ENCODE results near the gene COQ8B. TPM values are rescaled to one million over a fixed set of nuclear protein-coding genes. Genes with fewer than 3 reads are reported as not detected.

The COQ8B gene
- total RNA-seq, 5 donors from 2014 or later (not counting 1 experiment from before 2014, with no cell fraction given) = 30.8 to 60.1 (median 53.9) TPM

DNA sequence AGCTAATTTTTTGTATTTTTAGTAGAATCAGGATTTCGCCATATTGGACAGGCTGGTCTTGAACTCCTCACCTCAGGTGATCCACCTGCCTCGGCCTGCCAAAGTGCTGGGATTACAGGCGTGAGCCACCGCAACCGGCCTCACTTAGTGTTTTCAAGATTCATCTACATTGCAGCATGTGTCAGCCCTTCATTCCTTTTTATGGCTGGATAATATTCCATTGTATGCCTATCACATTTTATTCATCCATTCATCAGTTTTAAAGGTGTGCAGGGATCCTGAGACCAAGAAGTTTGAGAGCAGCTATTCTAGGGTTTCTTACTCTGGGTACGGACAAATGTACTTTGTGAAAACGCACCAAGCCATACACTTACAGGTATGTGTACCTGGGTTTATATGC lies 9.1 kb downstream of the COQ8B start:
- H3K27ac ChIP-seq (ENCODE audit: low read length) = no peak overlapping the region
- WGBS (ENCODE audit: insufficient coverage) = 100% methylated on average over 5 of the region's 7 CpGs
- ATAC-seq (replicated peaks in 1 of 4) (no peak), DNase-seq (no peak)
- Mint-ChIP-seq H3K4me3 (no peak overlapping the region), H3K27ac (no peak overlapping the region), H3K27me3 (no peaks in the 10 kb centered on the region), H3K4me1 (peaks cover 11 to 20% (median 13%) of the 10 kb centered on the region in 3 donors), H3K36me3 (peaks cover 48% of the 10 kb centered on the region), H3K9me3 (no peaks in the 10 kb centered on the region)
- ChIA-PET POLR2A (no interaction called here), CTCF (no interaction called here)
- H3K4me1 ChIP-seq (ENCODE audit: control insufficient read depth in 1 of 2, extremely low read depth in 1 of 2, insufficient read depth in 2 of 2, low read length in 2 of 2) = peaks cover 0 to under 1% of the 10 kb centered on the region in 2 experiments
- no peak overlapping the region for H3K4me3 ChIP-seq (ENCODE audit: control insufficient read depth in 1 of 2, extremely low read depth in 1 of 2, low read length in 1 of 2)
- no peaks in the 10 kb centered on the region for H3K27me3 ChIP-seq (replicated peaks in 1 of 2; ENCODE audit: control insufficient read depth in 2 of 2, extremely low read depth in 1 of 2, insufficient read depth in 2 of 2, low read length in 1 of 2)
- no peaks in the 10 kb centered on the region for H3K9me3 ChIP-seq
- H3K36me3 ChIP-seq (ENCODE audit: control insufficient read depth in 2 of 2, extremely low read depth in 1 of 2, insufficient read depth in 1 of 2, low read length in 1 of 2) = peaks cover 14 to 56% of the 10 kb centered on the region in 2 donors

DNA sequence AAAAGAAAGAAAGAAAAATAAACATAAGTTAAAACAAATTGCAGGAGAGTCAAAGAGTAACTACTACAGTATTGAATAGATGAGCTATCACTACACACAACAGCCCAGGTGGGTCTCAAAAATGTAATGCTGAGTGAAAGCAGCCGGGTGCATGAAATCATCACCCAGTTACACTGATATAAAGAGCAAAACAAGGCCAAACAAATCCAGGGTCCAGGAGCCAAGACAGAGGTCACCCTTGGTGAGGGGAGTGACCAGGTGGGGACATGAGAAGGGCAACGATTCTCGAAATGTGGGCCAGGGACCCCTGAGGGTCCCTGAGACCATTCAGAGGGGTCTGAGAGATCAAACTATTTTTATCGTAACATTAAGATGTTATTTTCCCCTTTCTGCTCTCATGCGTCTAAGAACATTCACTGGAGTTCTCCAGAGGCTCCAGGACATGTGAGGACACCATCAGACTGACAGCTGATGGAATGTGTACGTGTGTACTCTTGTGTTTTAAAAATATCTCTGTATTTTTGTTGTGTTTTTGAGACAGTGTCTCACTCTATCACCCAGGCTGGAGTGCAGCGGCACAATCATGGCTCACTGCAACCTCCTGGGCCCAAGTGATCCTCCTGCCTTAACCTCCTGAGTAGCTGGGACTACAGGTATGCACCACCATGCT lies 10.6 kb downstream of the COQ8B start:
- Mint-ChIP-seq H3K4me3 (no peak overlapping the region), H3K36me3 (peaks cover 47% of the 10 kb centered on the region), H3K27ac (no peak overlapping the region), H3K9me3 (no peaks in the 10 kb centered on the region), H3K27me3 (no peaks in the 10 kb centered on the region), H3K4me1 (peaks cover 4 to 12% (median 5%) of the 10 kb centered on the region in 3 donors)
- peaks cover 16 to 56% of the 10 kb centered on the region in 2 donors for H3K36me3 ChIP-seq (ENCODE audit: control insufficient read depth in 2 of 2, extremely low read depth in 1 of 2, insufficient read depth in 1 of 2, low read length in 1 of 2)
- no peak for ATAC-seq (replicated peaks in 1 of 4)
- ChIA-PET POLR2A (no interaction called here), CTCF (interaction anchor here in 1 of 2 donors (0.7 kb wide), 2 partner anchors 28 to 129 kb away, joined by 3 to 4 read pairs; no protein-coding TSS in a partner anchor)
- no CpG with 5 or more reads among the region's 7 CpGs for WGBS (ENCODE audit: insufficient coverage)
- H3K27me3 ChIP-seq (replicated peaks in 1 of 2; ENCODE audit: control insufficient read depth in 2 of 2, extremely low read depth in 1 of 2, insufficient read depth in 2 of 2, low read length in 1 of 2) = no peaks in the 10 kb centered on the region
- no peak overlapping the region for H3K4me3 ChIP-seq (ENCODE audit: control insufficient read depth in 1 of 2, extremely low read depth in 1 of 2, low read length in 1 of 2)
- H3K27ac ChIP-seq (ENCODE audit: low read length) = no peak overlapping the region
- no peaks in the 10 kb centered on the region for H3K9me3 ChIP-seq
- no peaks in the 10 kb centered on the region for H3K4me1 ChIP-seq (ENCODE audit: control insufficient read depth in 1 of 2, extremely low read depth in 1 of 2, insufficient read depth in 2 of 2, low read length in 2 of 2)
- no peak for DNase-seq

DNA sequence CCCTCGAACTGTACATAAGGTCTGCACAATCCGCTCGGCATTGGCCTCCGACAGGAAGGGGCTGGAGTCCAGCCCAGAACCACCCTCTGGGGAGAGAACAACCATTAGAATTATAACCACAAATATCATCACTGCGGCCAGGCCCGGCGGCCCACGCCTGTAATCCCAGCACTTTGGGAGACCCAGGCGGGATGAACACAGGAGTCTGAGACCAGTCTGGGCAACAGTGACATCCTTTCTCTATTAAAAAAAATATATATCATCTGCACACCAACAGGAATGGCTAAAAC lies 11.4 kb downstream of the COQ8B start:
- H3K27ac ChIP-seq (ENCODE audit: low read length) = no peak overlapping the region
- H3K4me3 ChIP-seq (ENCODE audit: control insufficient read depth in 1 of 2, extremely low read depth in 1 of 2, low read length in 1 of 2) = no peak overlapping the region
- ChIA-PET CTCF (no interaction called here), POLR2A (no interaction called here)
- DNase-seq (no peak), ATAC-seq (replicated peaks in 1 of 4) (no peak)
- 100% methylated on average over 5 of the region's 9 CpGs for whole genome bisulfite sequencing (ENCODE audit: insufficient coverage)
- no peaks in the 10 kb centered on the region for H3K27me3 ChIP-seq (replicated peaks in 1 of 2; ENCODE audit: control insufficient read depth in 2 of 2, extremely low read depth in 1 of 2, insufficient read depth in 2 of 2, low read length in 1 of 2)
- H3K36me3 Mint-ChIP-seq = peaks cover 47% of the 10 kb centered on the region
- H3K9me3 ChIP-seq = no peaks in the 10 kb centered on the region
- H3K27ac Mint-ChIP-seq = no peak overlapping the region
- peaks cover 2 to 12% (median 2%) of the 10 kb centered on the region in 3 donors for H3K4me1 Mint-ChIP-seq
- peaks cover 16 to 52% of the 10 kb centered on the region in 2 donors for H3K36me3 ChIP-seq (ENCODE audit: control insufficient read depth in 2 of 2, extremely low read depth in 1 of 2, insufficient read depth in 1 of 2, low read length in 1 of 2)
- H3K27me3 Mint-ChIP-seq = no peaks in the 10 kb centered on the region
- H3K4me1 ChIP-seq (ENCODE audit: control insufficient read depth in 1 of 2, extremely low read depth in 1 of 2, insufficient read depth in 2 of 2, low read length in 2 of 2) = no peaks in the 10 kb centered on the region
- H3K4me3 Mint-ChIP-seq = no peak overlapping the region
- H3K9me3 Mint-ChIP-seq = no peaks in the 10 kb centered on the region

DNA sequence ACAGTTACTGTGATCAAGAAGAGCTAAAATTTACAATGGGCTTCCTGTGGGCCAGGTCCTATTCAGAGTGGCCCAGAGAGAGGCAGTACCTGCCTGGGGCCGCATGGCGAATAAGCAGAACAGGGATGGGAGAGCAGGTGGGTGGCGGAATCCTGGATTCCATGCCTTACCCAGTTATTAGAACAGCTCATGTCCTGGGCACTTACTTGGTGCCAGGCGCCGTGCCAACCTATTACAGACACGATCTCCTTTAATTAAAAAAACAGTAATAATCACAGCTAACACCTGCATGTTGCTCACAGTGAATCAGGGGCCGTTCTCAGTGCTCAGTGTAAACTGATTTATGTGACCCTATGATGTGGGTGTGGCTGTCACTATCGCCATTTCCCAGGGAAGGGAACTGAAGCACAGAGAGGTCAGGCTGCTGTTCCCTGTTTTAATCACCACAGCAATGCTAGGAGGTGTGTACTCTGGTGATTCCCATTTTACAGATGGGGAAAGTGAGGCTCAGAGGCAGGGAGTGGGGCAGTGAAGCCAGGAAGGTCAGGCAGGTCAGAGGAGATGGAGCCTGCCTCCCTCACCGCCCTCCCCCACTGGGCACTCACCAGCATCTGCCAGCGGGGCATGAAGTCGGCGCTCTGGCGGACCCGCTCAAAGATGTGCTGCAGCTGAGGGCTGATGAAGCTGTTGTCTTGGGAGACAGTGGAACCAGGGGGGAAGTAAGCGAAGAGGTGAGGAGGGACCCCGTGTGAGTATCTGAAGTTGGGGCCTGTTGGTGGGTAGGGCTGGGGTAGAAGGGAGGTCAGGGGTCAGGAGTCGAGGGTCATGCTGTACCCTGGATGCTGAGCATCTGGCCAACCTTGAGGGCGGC lies 12.0 kb downstream of the COQ8B start:
- WGBS (ENCODE audit: insufficient coverage) = 90% methylated on average over 7 of the region's 18 CpGs
- Mint-ChIP-seq H3K27me3 (no peaks in the 10 kb centered on the region), H3K27ac (no peak overlapping the region), H3K9me3 (no peaks in the 10 kb centered on the region), H3K36me3 (peaks cover 47% of the 10 kb centered on the region), H3K4me1 (peaks cover 2 to 12% (median 2%) of the 10 kb centered on the region in 3 donors), H3K4me3 (no peak overlapping the region)
- Histone ChIP-seq H3K27me3 (replicated peaks in 1 of 2; ENCODE audit: control insufficient read depth in 2 of 2, extremely low read depth in 1 of 2, insufficient read depth in 2 of 2, low read length in 1 of 2) (no peaks in the 10 kb centered on the region), H3K27ac (ENCODE audit: low read length) (no peak overlapping the region), H3K4me3 (ENCODE audit: control insufficient read depth in 1 of 2, extremely low read depth in 1 of 2, low read length in 1 of 2) (no peak overlapping the region), H3K9me3 (no peaks in the 10 kb centered on the region), H3K4me1 (ENCODE audit: control insufficient read depth in 1 of 2, extremely low read depth in 1 of 2, insufficient read depth in 2 of 2, low read length in 2 of 2) (no peaks in the 10 kb centered on the region), H3K36me3 (ENCODE audit: control insufficient read depth in 2 of 2, extremely low read depth in 1 of 2, insufficient read depth in 1 of 2, low read length in 1 of 2) (peaks cover 16 to 54% of the 10 kb centered on the region in 2 donors)
- no peak for DNase-seq
- ChIA-PET CTCF (interaction anchor here in 1 of 2 donors (0.5 kb wide), 1 partner anchor 116 kb away, joined by 3 read pairs; no protein-coding TSS in a partner anchor), POLR2A (no interaction called here)
- no peak for ATAC-seq (replicated peaks in 1 of 4)

DNA sequence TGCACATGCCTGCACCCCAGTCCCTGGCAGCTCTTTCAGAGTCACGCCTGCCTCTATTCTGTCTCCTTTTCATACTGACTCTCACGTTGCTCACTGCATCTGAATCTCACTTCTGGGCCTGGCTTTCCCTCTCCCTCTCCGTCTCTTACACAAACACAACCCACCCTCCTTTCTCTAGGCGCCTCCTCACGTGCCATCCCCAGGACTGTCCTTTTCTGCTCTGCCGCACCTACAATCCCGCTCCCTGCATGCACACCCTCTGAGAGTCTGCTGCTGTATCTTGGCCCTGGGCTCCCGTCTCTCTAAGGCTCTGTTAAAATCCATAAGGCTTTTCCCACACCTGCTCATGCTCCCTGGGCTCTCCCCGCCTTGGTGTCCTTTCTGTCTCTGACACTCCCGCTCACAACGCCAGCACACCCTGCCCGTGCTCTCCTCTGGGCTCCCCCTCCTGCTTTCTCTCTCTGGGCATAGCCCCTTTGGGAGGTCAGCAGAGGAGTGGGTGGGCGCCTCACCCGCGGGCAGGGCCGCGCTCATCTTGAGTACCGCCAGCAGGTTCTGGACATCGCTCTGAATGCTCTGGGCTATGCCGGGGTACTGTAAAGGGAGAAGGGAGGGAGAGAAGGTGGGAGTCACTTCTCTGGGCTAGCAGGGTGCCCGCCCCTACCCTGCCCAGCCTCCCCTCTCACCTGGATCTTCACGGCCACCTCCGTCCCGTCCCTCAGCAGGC lies 13.5 kb downstream of the COQ8B start:
- no peaks in the 10 kb centered on the region for H3K27me3 ChIP-seq (replicated peaks in 1 of 2; ENCODE audit: control insufficient read depth in 2 of 2, extremely low read depth in 1 of 2, insufficient read depth in 2 of 2, low read length in 1 of 2)
- WGBS (ENCODE audit: insufficient coverage) = 94% methylated on average over 16 of the region's 24 CpGs
- no peak overlapping the region for H3K4me3 ChIP-seq (ENCODE audit: control insufficient read depth in 1 of 2, extremely low read depth in 1 of 2, low read length in 1 of 2)
- H3K36me3 Mint-ChIP-seq = peaks cover 39% of the 10 kb centered on the region
- POLR2A ChIA-PET = no interaction called here
- peaks cover 0 to 12% (median 0%) of the 10 kb centered on the region in 3 donors for H3K4me1 Mint-ChIP-seq
- no peaks in the 10 kb centered on the region for H3K9me3 ChIP-seq
- DNase-seq (no peak), ATAC-seq (replicated peaks in 1 of 4) (no peak)
- no peak overlapping the region for H3K27ac ChIP-seq (ENCODE audit: low read length)
- no peaks in the 10 kb centered on the region for H3K9me3 Mint-ChIP-seq
- CTCF ChIA-PET = no interaction called here
- no peak overlapping the region for H3K27ac Mint-ChIP-seq
- H3K4me3 Mint-ChIP-seq = no peak overlapping the region
- no peaks in the 10 kb centered on the region for H3K27me3 Mint-ChIP-seq
- H3K4me1 ChIP-seq (ENCODE audit: control insufficient read depth in 1 of 2, extremely low read depth in 1 of 2, insufficient read depth in 2 of 2, low read length in 2 of 2) = no peaks in the 10 kb centered on the region
- H3K36me3 ChIP-seq (ENCODE audit: control insufficient read depth in 2 of 2, extremely low read depth in 1 of 2, insufficient read depth in 1 of 2, low read length in 1 of 2) = peaks cover 16 to 49% of the 10 kb centered on the region in 2 donors

DNA sequence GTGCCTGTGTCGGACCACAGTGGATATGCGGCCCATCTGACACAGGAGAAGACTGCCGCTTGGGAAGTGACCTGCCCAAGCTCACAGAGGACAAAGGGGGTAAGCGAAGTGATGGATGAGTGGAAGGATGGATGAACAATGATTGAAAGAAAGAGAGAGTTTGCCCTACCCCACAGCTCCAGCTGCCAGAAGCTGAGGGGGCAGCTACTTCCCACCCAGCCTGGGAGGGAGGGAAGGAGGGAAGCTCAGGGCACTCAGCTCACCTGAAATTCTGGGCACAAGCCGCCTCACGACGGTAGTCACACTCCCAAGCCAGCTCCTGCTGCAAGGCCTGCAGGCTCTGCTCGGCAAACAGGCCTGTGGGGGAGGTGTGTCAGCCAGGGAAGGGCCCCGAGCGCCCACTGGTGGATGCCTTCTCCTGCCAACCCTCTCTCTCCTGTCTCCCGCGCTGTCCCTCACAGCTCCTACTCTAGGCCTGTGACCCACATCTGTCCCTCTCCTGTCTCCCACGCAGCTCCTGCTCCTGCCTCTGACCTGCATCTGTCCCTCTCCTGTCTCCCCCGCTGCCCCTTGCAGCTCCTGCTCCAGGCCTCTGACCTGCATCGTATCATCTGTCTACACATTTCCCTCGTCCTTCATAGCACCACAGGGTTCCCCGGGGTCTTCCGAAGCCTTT lies 14.2 kb downstream of the COQ8B start:
- DNase-seq (no peak), ATAC-seq (replicated peaks in 1 of 4) (no peak)
- no peaks in the 10 kb centered on the region for H3K4me1 ChIP-seq (ENCODE audit: control insufficient read depth in 1 of 2, extremely low read depth in 1 of 2, insufficient read depth in 2 of 2, low read length in 2 of 2)
- H3K27me3 ChIP-seq (replicated peaks in 1 of 2; ENCODE audit: control insufficient read depth in 2 of 2, extremely low read depth in 1 of 2, insufficient read depth in 2 of 2, low read length in 1 of 2) = no peaks in the 10 kb centered on the region
- H3K27ac ChIP-seq (ENCODE audit: low read length) = no peak overlapping the region
- Mint-ChIP-seq H3K4me3 (no peak overlapping the region), H3K36me3 (peaks cover 39% of the 10 kb centered on the region), H3K9me3 (no peaks in the 10 kb centered on the region), H3K4me1 (peaks cover 0 to 8% (median 0%) of the 10 kb centered on the region in 3 donors), H3K27me3 (no peaks in the 10 kb centered on the region), H3K27ac (no peak overlapping the region)
- POLR2A ChIA-PET = no interaction called here
- H3K4me3 ChIP-seq (ENCODE audit: control insufficient read depth in 1 of 2, extremely low read depth in 1 of 2, low read length in 1 of 2) = no peak overlapping the region
- 93% methylated on average over 10 of the region's 18 CpGs for WGBS (ENCODE audit: insufficient coverage)
- no peaks in the 10 kb centered on the region for H3K9me3 ChIP-seq
- CTCF ChIA-PET = no interaction called here
- peaks cover 16 to 48% of the 10 kb centered on the region in 2 donors for H3K36me3 ChIP-seq (ENCODE audit: control insufficient read depth in 2 of 2, extremely low read depth in 1 of 2, insufficient read depth in 1 of 2, low read length in 1 of 2)

Measured in T-cell (primary cell).